ENCODE measurements around the gene SELENOK. TPM values are rescaled to one million over a fixed set of nuclear protein-coding genes. Genes with fewer than 3 reads are reported as not detected.

SELENOK gene
- total and polyA plus RNA-seq, 2 of the 13 experiments (the other 11 are each of a cell fraction or from before 2014, with no cell fraction given), result 67.0 to 81.0 TPM

DNA sequence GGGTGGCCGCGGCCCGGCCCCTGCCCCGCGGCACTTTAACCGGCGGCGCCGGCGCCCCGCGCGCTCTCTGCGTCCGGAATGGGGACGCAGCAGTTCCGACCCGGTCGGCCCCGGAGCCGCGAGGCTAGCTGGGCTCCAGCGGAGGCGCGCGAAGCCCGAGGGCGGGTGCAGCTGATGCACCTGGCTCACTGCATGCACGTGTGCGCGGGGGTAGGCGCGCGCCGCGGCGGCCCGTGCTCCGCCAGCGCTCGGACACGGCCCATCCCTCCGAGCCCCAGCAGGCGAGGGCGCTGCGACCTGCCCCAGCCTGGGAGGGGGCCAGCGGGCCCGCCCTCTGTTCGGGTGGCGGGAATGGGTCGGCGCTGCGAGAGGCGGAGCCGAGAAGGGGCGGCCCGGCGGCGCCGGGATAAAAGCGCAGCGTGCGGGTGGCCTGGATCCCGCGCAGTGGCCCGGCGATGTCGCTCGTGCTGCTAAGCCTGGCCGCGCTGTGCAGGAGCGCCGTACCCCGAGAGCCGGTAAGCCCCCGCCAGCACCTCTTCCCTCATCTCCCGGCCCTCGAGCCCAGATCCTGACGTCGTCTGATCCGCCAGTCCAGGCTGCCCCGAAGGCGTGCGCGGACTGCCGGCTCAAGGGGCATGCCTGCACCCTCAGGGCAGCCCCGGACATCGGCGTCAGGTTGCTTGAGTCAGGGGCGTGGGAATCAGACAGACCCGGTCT is 45.4 kb downstream of the SELENOK start, which contains the start of the genes CHDH and IL17RB (continued):
- TF ChIP-seq, protein P1, sequence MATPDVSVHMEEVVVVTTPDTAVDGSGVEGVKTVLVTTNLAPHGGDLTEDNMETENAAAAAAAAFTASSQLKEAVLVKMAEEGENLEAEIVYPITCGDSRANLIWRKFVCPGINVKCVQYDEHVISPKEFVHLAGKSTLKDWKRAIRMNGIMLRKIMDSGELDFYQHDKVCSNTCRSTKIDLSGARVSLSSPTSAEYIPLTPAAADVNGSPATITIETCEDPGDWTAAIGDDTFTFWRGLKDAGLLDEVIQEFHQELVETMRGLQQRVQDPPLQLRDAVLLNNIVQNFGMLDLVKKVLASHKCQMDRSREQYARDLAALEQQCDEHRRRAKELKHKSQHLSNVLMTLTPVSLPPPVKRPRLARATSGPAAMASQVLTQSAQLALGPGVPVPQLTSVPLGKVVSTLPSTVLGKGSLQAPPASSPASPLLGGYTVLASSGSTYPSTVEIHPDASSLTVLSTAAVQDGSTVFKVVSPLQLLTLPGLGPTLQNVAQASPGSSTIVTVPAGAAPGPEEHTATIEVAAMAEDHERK (CRISPR knock-in tag; IDR thresholded peaks at IDR 0.05; ENCODE audit: low read depth), result 0 out of 2 replicates have a peak, but pooled peaks have one; percentile 15
- TF ChIP-seq ZNF747 (CRISPR knock-in tag; IDR thresholded peaks at IDR 0.05; ENCODE audit: borderline replicate concordance), result peak; percentile 96
- TF ChIP-seq, protein P2, sequence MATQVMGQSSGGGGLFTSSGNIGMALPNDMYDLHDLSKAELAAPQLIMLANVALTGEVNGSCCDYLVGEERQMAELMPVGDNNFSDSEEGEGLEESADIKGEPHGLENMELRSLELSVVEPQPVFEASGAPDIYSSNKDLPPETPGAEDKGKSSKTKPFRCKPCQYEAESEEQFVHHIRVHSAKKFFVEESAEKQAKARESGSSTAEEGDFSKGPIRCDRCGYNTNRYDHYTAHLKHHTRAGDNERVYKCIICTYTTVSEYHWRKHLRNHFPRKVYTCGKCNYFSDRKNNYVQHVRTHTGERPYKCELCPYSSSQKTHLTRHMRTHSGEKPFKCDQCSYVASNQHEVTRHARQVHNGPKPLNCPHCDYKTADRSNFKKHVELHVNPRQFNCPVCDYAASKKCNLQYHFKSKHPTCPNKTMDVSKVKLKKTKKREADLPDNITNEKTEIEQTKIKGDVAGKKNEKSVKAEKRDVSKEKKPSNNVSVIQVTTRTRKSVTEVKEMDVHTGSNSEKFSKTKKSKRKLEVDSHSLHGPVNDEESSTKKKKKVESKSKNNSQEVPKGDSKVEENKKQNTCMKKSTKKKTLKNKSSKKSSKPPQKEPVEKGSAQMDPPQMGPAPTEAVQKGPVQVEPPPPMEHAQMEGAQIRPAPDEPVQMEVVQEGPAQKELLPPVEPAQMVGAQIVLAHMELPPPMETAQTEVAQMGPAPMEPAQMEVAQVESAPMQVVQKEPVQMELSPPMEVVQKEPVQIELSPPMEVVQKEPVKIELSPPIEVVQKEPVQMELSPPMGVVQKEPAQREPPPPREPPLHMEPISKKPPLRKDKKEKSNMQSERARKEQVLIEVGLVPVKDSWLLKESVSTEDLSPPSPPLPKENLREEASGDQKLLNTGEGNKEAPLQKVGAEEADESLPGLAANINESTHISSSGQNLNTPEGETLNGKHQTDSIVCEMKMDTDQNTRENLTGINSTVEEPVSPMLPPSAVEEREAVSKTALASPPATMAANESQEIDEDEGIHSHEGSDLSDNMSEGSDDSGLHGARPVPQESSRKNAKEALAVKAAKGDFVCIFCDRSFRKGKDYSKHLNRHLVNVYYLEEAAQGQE (IDR thresholded peaks at IDR 0.05; ENCODE audit: borderline replicate concordance in 1 of 2, low read depth in 1 of 2, low read length in 2 of 2), result peak in 1 of 2 experiments; percentile 58; a peak in 2 of 4 replicates
- peak; percentile 87 for TF ChIP-seq REPIN1 (CRISPR knock-in tag; IDR thresholded peaks at IDR 0.05; ENCODE audit: borderline replicate concordance, low read depth)
- peak; percentile 95 for TF ChIP-seq ZNF451 (CRISPR knock-in tag; IDR thresholded peaks at IDR 0.05)
- peak; percentile 90 for TF ChIP-seq HES4 (CRISPR knock-in tag; IDR thresholded peaks at IDR 0.05; ENCODE audit: borderline replicate concordance)
- TF ChIP-seq HDAC6 (IDR thresholded peaks at IDR 0.05; ENCODE audit: low read depth, low read length), result no peak
- TF ChIP-seq, protein P3, sequence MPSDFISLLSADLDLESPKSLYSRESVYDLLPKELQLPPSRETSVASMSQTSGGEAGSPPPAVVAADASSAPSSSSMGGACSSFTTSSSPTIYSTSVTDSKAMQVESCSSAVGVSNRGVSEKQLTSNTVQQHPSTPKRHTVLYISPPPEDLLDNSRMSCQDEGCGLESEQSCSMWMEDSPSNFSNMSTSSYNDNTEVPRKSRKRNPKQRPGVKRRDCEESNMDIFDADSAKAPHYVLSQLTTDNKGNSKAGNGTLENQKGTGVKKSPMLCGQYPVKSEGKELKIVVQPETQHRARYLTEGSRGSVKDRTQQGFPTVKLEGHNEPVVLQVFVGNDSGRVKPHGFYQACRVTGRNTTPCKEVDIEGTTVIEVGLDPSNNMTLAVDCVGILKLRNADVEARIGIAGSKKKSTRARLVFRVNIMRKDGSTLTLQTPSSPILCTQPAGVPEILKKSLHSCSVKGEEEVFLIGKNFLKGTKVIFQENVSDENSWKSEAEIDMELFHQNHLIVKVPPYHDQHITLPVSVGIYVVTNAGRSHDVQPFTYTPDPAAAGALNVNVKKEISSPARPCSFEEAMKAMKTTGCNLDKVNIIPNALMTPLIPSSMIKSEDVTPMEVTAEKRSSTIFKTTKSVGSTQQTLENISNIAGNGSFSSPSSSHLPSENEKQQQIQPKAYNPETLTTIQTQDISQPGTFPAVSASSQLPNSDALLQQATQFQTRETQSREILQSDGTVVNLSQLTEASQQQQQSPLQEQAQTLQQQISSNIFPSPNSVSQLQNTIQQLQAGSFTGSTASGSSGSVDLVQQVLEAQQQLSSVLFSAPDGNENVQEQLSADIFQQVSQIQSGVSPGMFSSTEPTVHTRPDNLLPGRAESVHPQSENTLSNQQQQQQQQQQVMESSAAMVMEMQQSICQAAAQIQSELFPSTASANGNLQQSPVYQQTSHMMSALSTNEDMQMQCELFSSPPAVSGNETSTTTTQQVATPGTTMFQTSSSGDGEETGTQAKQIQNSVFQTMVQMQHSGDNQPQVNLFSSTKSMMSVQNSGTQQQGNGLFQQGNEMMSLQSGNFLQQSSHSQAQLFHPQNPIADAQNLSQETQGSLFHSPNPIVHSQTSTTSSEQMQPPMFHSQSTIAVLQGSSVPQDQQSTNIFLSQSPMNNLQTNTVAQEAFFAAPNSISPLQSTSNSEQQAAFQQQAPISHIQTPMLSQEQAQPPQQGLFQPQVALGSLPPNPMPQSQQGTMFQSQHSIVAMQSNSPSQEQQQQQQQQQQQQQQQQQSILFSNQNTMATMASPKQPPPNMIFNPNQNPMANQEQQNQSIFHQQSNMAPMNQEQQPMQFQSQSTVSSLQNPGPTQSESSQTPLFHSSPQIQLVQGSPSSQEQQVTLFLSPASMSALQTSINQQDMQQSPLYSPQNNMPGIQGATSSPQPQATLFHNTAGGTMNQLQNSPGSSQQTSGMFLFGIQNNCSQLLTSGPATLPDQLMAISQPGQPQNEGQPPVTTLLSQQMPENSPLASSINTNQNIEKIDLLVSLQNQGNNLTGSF (CRISPR knock-in tag; IDR thresholded peaks at IDR 0.05), result no peak; the same call in none of the 2 replicates
- TF ChIP-seq, protein P4, sequence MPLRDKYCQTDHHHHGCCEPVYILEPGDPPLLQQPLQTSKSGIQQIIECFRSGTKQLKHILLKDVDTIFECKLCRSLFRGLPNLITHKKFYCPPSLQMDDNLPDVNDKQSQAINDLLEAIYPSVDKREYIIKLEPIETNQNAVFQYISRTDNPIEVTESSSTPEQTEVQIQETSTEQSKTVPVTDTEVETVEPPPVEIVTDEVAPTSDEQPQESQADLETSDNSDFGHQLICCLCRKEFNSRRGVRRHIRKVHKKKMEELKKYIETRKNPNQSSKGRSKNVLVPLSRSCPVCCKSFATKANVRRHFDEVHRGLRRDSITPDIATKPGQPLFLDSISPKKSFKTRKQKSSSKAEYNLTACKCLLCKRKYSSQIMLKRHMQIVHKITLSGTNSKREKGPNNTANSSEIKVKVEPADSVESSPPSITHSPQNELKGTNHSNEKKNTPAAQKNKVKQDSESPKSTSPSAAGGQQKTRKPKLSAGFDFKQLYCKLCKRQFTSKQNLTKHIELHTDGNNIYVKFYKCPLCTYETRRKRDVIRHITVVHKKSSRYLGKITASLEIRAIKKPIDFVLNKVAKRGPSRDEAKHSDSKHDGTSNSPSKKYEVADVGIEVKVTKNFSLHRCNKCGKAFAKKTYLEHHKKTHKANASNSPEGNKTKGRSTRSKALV (CRISPR knock-in tag; IDR thresholded peaks at IDR 0.05), result 0 out of 2 replicates have a peak, but pooled peaks have one; percentile 24
